Endothelial cell of umbilical vein (primary cell): ENCODE measurements around the gene ZNF207. TPM values are rescaled to one million over a fixed set of nuclear protein-coding genes. Genes with fewer than 3 reads are reported as not detected.

ENCODE experiments used
- BruUV-seq: library from RNA; stranded (reverse); fragments of 400-500 nt; replicated peaks from 2 replicates; lab custom pipeline; 2021; lab: Mats Ljungman, UMichigan
- CTCF ChIA-PET: fragments of 300-600, 350-600 bp; sonication (Branson Sonifier 250); formaldehyde crosslinking; loops from one replicate; lab custom pipeline; 2021; ENCODE audit warnings: antibody characterized with exemption, inconsistent platforms; lab: Charles Lee
- POLR2A ChIA-PET: fragments of 300-600, 350-600 bp; sonication (Branson Sonifier 250); formaldehyde crosslinking; loops from one replicate; lab custom pipeline; 2021; ENCODE audit warnings: antibody characterized with exemption, inconsistent platforms; lab: Charles Lee
- DNase-seq: peaks from one replicate; pipeline ENCODE4 v3.0.0-alpha.2; 2011; ENCODE audit warnings: low read depth, low spot score
- FAIRE-seq: peaks from 2 replicates; lab custom pipeline; 2011; peaks lifted over from hg19 to GRCh38; lab: Jason Lieb, UNC
- H2AFZ ChIP-seq: 2 replicates; pipeline ENCODE4 v1.6.0; 2012; ENCODE audit warnings: low read depth, low read length, control low read depth, inconsistent platforms
- H3K27ac ChIP-seq: 2 replicates; pipeline ENCODE4 v1.5.1; 2011; ENCODE audit warnings: low read depth, mild to moderate bottlenecking, control low read depth, low read length, moderate library complexity; ENCODE audit not compliant: insufficient read depth
- H3K27me3 ChIP-seq, 2 experiments: 2 replicates each; pipeline versions ENCODE4 v1.6.0 to v1.6.1; 2011; ENCODE audit warnings: low read length in 2 of 2, mixed read lengths in 1 of 2; ENCODE audit not compliant: control insufficient read depth in 2 of 2, insufficient read depth in 2 of 2
- H3K36me3 ChIP-seq, 2 experiments: 2 replicates in 1 of 2; 3 replicates in 1 of 2; pipeline ENCODE4 v1.5.1; 2011; ENCODE audit warnings: low read length in 2 of 2, mild to moderate bottlenecking in 1 of 2, moderate library complexity in 1 of 2; ENCODE audit not compliant: control insufficient read depth in 2 of 2, insufficient read depth in 2 of 2; ENCODE audit errors: extremely low read depth in 1 of 2
- H3K4me1 ChIP-seq: 3 replicates; pipeline ENCODE4 v1.5.1; 2011; ENCODE audit warnings: mild to moderate bottlenecking, low read length; ENCODE audit not compliant: control insufficient read depth, insufficient read depth; ENCODE audit errors: extremely low read depth
- H3K4me2 ChIP-seq: 2 replicates; pipeline ENCODE4 v1.6.1; 2011; ENCODE audit warnings: low read length, control low read depth, mixed read lengths; ENCODE audit not compliant: insufficient read depth
- H3K4me3 ChIP-seq, 3 experiments: fragments of 200-600 bp in 1 of 3; sonication (generic), shearing (Covaris generic) in 1 of 3; replicated peaks in 1 of 3; 2 replicates each; pipeline ENCODE4 v1.5.1; 2011 to 2016; ENCODE audit warnings: control low read depth in 3 of 3, low read length in 3 of 3, mild to moderate bottlenecking in 2 of 3, inconsistent platforms in 1 of 3, low read depth in 1 of 3, moderate library complexity in 1 of 3; ENCODE audit not compliant: insufficient read depth in 1 of 3
- H3K79me2 ChIP-seq: 2 replicates; pipeline ENCODE4 v1.6.0; 2012; ENCODE audit warnings: low read length, inconsistent platforms; ENCODE audit not compliant: control insufficient read depth, insufficient read depth
- H3K9ac ChIP-seq: replicated peaks from 2 replicates; pipeline ENCODE3; 2011; ENCODE audit warnings: low read length, control low read depth; ENCODE audit not compliant: insufficient read depth; ENCODE audit errors: extremely low read depth
- H3K9me1 ChIP-seq: replicated peaks from 3 replicates; pipeline ENCODE4 v1.6.0; 2011; ENCODE audit warnings: mild to moderate bottlenecking, low read length; ENCODE audit not compliant: control insufficient read depth, insufficient read depth; ENCODE audit errors: extremely low read depth
- H3K9me3 ChIP-seq: replicated peaks from 2 replicates; pipeline ENCODE4 v1.5.1; 2012; ENCODE audit warnings: low read length, inconsistent platforms; ENCODE audit not compliant: control insufficient read depth, insufficient read depth
- H4K20me1 ChIP-seq: replicated peaks from 2 replicates; pipeline ENCODE3; 2011; ENCODE audit warnings: mild to moderate bottlenecking, low read length; ENCODE audit not compliant: control insufficient read depth, insufficient read depth; ENCODE audit errors: extremely low read depth
- EZH2 ChIP-seq: IDR thresholded peaks from 2 replicates; pipeline ENCODE4 v1.6.1; 2012; ENCODE audit warnings: borderline replicate concordance, low read depth, mild to moderate bottlenecking, moderate library complexity, low read length, inconsistent platforms; ENCODE audit not compliant: severe bottlenecking
- FOS ChIP-seq: IDR thresholded peaks from 2 replicates; pipeline ENCODE4 v1.6.1; 2011; ENCODE audit warnings: mild to moderate bottlenecking, low read length, moderate library complexity, borderline replicate concordance; ENCODE audit not compliant: insufficient read depth
- GATA2 ChIP-seq: IDR thresholded peaks from 2 replicates; pipeline ENCODE4 v1.7.0; 2011; ENCODE audit warnings: low read depth, mild to moderate bottlenecking, moderate library complexity, mixed read lengths, low read length; ENCODE audit not compliant: insufficient read length, insufficient read depth
- JUN ChIP-seq: IDR thresholded peaks from 2 replicates; pipeline ENCODE4 v1.6.1; 2011; ENCODE audit warnings: borderline replicate concordance, low read depth; ENCODE audit not compliant: insufficient read length, insufficient read depth
- MYC ChIP-seq: IDR thresholded peaks from one replicate; pipeline ENCODE4 v1.6.1; 2011; ENCODE audit warnings: mild to moderate bottlenecking, low read depth, low read length
- POLR2A ChIP-seq: IDR thresholded peaks from 2 replicates; pipeline ENCODE4 v1.6.1; 2012; ENCODE audit warnings: low read depth, mild to moderate bottlenecking, control low read depth, low read length
- POLR2AphosphoS5 ChIP-seq: IDR thresholded peaks from 2 replicates; pipeline ENCODE4 v1.6.1; 2012; ENCODE audit warnings: low read depth, mild to moderate bottlenecking, control low read depth, low read length, moderate library complexity; ENCODE audit not compliant: insufficient read depth
- dilution Hi-C: fragments of 300-500 bp; cut with MboI; formaldehyde crosslinking; loops from one replicate; pipeline ENCODE4 v1.15.0; 2019; ENCODE audit warnings: low sequenced_read_pairs; ENCODE audit not compliant: extremely low pct_ligation_motif_present
- intact Hi-C: fragments of 100-400 bp; cut with micrococcal nuclease; formaldehyde crosslinking; loops from one replicate; pipeline ENCODE4 v1.10.0; 2022
- polyA plus RNA-seq, 4 experiments: library from polyadenylated mRNA; depleted of rRNA in 3 of 4; stranded (reverse) in 3 of 4; unstranded in 1 of 4; fragments of >200 nt; gene quantifications; 2 replicates each; pipeline versions ENCODE4 v1.2.1 to v1.2.3, GENCODE V29; 2011 to 2012; ENCODE audit warnings: missing spikeins in 1 of 4
- total RNA-seq: library from RNA; stranded (reverse); gene quantifications from 2 replicates; pipeline ENCODE4 v1.2.3, GENCODE V29; 2021
- TF ChIP-seq, protein P1 (sequence below): IDR thresholded peaks from 2 replicates; pipeline ENCODE4 v1.6.1; 2011; ENCODE audit not compliant: insufficient read depth, insufficient read length
- TF ChIP-seq, protein P2 (sequence below), 2 donors: IDR thresholded peaks; 1 replicate in 1 of 2; 2 replicates in 1 of 2; pipeline ENCODE4 v1.5.1; 2011; ENCODE audit warnings: low read length in 2 of 2, mild to moderate bottlenecking in 2 of 2, moderate library complexity in 2 of 2, control low read depth in 1 of 2, inconsistent platforms in 1 of 2, low read depth in 1 of 2; ENCODE audit not compliant: insufficient read depth in 1 of 2; ENCODE audit errors: extremely low read depth in 1 of 2

Gene ZNF207
- total and polyA plus RNA-seq, 2 donors (not counting 3 experiments of a cell fraction or from before 2014, with no cell fraction given): 206 to 231 TPM

DNA sequence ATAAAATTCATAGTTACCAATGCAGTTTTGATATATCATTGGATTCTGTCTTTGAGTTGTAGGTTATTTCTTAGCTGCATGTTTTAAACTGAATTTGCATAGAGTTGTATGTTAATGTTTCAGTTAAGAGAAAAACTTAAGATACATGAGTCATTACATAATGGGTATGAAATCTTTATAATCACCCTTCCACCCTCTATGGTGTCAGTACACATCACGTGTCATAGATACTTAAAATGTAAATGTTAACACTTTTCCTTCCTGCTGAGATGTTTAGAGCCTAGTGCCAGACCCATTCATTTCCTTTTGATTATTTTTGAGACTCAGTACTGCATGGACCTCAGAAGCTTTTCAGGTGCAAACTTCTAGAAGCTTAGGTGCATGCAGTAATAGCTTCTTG lies 20.5 kb downstream of the ZNF207 start:
- H3K79me2 ChIP-seq: peaks cover 66% of the 10 kb centered on the region
- peaks cover 29 to 64% of the 10 kb centered on the region in 2 experiments for H3K36me3 ChIP-seq
- H2AFZ ChIP-seq: no peak overlapping the region
- no peaks in the 10 kb centered on the region for H3K27me3 ChIP-seq
- BruUV-seq: no TSS peak
- no peak overlapping the region for H3K4me3 ChIP-seq
- peaks cover 10% of the 10 kb centered on the region for H3K4me1 ChIP-seq
- DNase-seq: peak; percentile 14
- H3K4me2 ChIP-seq: no peak overlapping the region
- peaks cover 18% of the 10 kb centered on the region for H4K20me1 ChIP-seq
- H3K9me1 ChIP-seq: no peaks in the 10 kb centered on the region
- CTCF ChIA-PET: interaction anchor here (1.0 kb wide), 1 partner anchor 14 kb away, joined by 3 read pairs; no protein-coding TSS in a partner anchor
- dilution Hi-C loops (no loop called here), intact Hi-C loops (no loop called here)
- POLR2A ChIA-PET: no interaction called here
- H3K9me3 ChIP-seq: no peaks in the 10 kb centered on the region
- no peak overlapping the region for H3K27ac ChIP-seq
- FAIRE-seq: no peak
- no peak overlapping the region for H3K9ac ChIP-seq
- TF ChIP-seq, protein P1, sequence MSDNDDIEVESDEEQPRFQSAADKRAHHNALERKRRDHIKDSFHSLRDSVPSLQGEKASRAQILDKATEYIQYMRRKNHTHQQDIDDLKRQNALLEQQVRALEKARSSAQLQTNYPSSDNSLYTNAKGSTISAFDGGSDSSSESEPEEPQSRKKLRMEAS: no peak
- no peak for TF ChIP-seq JUN
- no peak for TF ChIP-seq EZH2
- TF ChIP-seq POLR2A: no peak
- no peak for TF ChIP-seq FOS
- TF ChIP-seq POLR2AphosphoS5: no peak
- TF ChIP-seq, protein P2, sequence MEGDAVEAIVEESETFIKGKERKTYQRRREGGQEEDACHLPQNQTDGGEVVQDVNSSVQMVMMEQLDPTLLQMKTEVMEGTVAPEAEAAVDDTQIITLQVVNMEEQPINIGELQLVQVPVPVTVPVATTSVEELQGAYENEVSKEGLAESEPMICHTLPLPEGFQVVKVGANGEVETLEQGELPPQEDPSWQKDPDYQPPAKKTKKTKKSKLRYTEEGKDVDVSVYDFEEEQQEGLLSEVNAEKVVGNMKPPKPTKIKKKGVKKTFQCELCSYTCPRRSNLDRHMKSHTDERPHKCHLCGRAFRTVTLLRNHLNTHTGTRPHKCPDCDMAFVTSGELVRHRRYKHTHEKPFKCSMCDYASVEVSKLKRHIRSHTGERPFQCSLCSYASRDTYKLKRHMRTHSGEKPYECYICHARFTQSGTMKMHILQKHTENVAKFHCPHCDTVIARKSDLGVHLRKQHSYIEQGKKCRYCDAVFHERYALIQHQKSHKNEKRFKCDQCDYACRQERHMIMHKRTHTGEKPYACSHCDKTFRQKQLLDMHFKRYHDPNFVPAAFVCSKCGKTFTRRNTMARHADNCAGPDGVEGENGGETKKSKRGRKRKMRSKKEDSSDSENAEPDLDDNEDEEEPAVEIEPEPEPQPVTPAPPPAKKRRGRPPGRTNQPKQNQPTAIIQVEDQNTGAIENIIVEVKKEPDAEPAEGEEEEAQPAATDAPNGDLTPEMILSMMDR (IDR thresholded peaks at IDR 0.05; ENCODE audit: extremely low read depth in 1 of 2, insufficient read depth in 1 of 2, low read depth in 1 of 2, low read length in 2 of 2): no peak
- TF ChIP-seq GATA2: no peak
- no peak for TF ChIP-seq MYC
